Activated gamma-delta T cell treated with Interleukin-2 at 50 U/mL for 16 hours (primary cell): Measurements from ENCODE around the gene AKAP10.
"Not testable (repeated sequence)": the region's sequence is repeated elsewhere in the genome, so short reads cannot be mapped to it uniquely, and the experiment has no call there.

Source experiments
- DNase-seq: peaks from one replicate; pipeline ENCODE4 v3.0.0-alpha.2; 2020

AKAP10 gene, protein sequence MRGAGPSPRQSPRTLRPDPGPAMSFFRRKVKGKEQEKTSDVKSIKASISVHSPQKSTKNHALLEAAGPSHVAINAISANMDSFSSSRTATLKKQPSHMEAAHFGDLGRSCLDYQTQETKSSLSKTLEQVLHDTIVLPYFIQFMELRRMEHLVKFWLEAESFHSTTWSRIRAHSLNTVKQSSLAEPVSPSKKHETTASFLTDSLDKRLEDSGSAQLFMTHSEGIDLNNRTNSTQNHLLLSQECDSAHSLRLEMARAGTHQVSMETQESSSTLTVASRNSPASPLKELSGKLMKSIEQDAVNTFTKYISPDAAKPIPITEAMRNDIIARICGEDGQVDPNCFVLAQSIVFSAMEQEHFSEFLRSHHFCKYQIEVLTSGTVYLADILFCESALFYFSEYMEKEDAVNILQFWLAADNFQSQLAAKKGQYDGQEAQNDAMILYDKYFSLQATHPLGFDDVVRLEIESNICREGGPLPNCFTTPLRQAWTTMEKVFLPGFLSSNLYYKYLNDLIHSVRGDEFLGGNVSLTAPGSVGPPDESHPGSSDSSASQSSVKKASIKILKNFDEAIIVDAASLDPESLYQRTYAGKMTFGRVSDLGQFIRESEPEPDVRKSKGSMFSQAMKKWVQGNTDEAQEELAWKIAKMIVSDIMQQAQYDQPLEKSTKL

DNA sequence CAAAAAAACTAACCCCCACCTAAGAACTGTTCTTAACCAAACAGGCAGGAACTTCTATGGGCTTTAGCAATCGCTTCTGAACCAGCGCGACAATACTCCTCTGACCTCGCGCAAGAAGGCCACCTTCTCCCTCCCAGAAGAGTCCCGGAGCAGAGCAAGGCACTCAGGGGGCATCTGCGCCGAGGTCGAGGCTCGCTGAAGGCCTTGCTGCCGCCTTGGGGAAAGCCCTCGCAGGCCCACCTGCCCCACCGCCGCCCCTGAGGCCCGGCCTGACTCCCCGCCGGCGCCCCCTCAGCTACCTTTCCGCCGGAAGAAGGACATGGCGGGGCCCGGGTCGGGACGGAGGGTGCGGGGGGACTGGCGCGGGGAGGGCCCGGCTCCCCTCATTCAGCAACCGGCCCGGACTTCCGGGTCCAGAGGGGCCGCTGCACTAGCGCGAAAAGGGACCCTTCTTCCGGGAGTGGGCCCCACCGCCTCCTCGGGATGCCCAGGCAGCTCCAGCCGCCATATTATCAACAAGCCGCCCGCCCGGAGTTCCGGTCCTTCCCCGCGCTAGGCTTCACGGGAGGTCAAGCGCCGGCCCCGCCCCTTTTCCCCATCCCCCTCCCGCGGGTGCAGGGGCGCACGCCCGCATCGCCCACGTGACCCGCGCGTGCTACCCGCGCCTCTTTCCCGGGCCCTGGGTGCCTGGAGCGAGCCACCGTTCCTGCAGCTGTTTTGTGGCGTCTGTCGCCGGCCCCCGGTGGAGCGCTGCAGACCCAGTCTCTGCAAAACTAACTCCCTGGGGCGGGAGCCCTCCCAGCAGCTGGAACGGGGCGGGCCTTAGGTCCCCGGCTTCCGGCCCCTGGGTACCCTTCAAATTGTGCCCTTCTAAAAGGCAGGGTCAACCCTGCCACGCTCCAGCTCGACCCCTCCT lies at the start of gene AKAP10:
TSS of gene AKAP10 (minus strand) at position 536 of the 916 bp plus-strand sequence. CDS start at position 387, 149 bp downstream.
- DNase-seq = peak; percentile 91

DNA sequence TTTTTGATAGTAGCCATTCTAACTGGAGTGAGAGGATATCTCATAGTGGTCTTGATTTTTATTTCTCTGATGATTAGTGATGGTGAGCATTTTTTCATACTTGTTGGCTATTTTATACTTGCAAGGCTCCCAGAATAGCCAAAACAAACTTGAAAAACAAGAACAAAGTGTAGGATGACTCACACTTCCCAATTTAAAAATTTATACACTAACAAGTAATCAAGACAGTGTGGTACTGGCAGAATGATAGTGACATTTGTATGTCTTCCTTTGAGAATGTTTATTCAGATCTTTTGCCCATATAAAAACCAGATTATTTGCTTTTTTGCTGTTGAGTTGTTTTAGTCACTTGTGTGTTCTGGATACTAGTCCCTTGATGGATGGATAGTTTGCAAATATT lies 49.3 kb upstream of the AKAP10 start:
- DNase-seq = no peak

DNA sequence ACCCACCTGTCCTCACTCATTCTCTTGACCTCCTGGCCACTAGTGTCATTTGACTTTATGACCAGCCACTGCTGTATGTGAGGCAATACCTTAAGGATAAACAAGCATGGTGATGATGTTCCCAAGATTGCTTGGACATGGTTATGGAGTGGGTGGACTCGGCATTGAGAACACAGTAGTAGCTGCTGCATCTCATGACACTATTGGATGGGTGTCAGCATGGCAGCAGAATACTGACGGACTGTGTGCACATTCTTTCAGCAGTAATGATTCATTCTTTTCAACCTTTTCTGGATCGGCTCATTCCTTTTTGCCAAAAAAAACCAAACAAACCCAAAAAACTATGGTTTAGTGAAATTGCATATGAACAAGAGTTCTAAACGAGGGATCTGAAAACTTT lies 45.1 kb upstream of the AKAP10 start:
- no peak for DNase-seq

DNA sequence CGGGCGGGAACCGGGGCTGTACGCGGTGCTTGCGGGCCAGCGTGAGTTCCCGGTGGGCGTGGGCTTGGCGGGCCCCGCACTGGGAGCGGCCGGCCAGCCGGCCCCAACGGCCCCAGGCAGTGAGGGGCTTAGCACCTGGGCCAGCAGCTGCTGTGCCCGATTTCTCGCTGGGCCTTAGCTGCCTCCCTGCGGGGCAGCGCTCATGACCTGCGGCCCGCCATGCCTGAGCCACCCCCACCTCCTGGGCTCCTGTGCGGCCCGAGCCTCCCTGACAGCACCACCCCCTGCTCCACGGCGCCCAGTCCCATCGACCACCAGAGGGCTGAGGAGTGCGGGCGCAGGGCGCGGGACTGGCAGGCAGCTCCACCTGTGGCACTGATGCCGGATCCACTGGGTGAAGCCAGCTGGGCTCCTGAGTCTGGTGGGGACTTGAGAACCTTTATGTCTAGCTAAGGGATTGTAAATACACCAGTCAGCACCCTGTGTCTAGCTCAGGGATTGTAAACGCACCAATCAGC lies 38.9 kb upstream of the AKAP10 start:
- not testable (repeated sequence) for DNase-seq

DNA sequence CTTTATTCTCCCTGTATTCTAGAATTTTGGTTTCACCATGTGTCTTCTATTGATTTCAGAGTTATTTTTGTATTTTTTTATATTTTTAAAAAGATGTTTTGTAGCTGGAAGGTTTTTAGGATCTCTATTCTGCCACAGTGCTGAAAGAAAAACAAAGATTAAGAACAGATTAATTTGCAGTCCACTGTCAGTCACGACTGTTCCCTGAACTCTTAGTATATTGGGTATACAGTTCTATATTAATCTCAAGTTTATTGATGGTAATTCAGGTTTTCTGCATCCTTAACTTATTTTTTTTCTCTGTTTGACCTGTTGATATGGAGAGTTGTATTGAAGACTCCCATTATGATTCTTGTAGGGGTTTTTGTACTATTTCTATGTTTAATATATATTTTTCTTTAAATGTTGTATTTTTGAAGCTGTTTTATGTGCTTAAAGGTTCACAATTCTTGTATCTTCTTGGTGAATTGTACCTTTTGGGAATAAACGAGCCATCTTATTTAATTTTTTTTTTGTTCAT lies 34.4 kb upstream of the AKAP10 start:
- no peak for DNase-seq

DNA sequence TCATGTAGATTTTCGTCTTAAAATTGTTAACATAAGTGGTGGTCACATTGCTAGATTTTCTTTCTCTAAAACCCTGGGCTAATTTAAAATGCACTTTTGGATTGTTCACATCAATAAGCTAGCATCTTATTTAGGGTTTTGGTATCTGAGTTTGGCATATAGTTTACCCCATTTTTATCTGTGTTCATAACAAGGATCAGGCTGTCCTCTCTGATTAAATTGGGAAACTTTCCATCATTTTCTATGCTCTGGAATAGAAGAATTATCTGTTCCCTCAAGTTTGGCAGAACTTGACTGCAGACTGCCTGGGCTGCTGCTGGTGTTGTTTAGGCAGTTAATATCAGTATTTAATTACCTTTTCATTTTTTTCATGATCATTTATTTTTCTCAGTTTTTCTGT lies 33.3 kb upstream of the AKAP10 start:
- DNase-seq = no peak

DNA sequence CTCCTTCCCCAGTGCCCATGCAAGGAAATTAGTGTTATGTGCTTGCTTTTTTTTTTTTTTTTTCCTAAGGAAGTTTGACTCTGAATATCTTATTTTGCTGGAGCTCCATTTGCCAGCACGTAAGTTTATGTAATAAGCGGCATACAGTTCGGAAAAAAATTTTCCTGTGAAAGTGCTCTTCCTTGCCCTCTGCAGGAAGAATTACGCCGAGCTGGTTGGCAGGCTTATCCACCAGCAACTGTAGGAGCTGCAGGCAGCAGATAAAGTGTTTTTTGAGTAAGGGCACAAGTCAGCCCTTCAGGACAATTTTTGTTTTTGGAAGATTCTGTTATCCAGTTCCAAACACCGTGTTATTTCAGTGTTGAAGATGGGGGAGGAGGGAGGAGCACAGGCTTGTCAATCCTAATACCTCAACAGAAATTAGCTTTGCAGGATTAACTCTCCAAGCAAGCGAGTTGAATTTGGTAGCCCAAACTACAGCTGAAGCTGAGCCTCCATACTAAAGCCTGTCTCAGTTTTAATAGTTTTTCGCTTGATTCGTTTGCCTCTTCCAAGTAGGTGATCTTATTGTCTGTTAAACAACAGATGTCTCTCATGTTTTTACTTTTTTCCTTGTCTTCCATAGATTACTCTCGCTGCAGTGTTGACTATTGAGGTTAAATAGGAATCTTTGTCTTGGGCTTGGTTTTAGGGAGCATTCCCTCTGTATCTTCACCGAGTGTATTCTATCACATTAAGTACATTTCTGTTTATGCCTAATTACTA lies 32.7 kb upstream of the AKAP10 start:
- DNase-seq = no peak

DNA sequence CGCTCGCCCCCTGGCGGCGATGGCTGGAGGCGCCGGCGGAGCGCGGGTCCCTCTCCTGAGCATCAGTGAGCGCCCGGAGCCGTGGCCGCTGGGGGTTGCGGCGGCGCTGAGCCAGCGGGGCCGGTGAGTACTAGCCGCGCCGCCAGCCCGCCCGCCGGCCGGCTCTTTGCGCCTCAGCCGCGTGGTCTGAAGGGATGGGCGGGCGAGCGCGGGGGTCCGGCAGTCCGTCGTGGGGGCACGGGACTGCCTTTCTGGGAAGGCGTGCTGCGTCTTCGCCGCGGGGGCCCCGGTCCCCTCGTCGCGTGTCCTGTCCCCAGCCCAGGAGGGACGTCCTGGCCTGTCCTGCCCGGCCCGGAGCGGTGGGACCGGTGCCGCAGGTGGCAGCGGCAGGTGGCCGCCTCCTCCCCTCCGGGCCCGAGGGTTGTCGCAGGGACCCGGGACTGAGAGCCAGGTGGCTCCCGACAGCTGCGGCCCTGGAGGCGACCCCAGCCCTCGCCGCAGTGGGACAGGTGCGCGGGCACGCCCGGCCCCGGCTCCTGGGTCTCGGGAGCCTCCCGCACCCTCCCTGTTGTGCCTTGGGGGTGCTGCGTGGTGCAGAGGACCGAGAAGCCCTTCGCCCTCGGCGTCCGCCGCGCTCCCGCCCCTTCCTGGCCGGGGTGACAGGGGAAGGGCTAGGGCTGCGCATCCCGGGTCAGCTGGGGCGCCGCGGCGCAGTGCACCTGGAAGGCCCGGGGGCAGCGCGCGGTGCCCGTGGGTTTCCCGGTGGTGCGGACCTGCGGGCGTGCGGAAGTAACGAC lies 31.9 kb upstream of the AKAP10 start, which contains the start of gene SPECC1:
TSS of gene SPECC1 (plus strand) at position 58 of the 797 bp plus-strand sequence. CDS start 87,293 bp downstream, outside the sequence.
- peak; percentile 81 for DNase-seq

DNA sequence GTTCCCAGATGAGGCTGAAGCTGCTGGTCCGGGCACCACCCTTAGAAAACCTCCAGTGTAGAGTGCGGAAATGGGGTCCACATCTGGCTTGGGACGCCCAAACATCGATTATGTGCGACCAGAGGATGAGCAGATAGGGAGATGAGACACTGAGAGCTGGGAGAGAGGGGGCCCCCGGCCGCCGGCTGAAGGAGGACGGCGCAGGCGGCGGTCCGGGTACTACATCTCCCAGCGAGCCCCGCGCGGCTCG lies 31.3 kb upstream of the AKAP10 start:
- DNase-seq = no peak

DNA sequence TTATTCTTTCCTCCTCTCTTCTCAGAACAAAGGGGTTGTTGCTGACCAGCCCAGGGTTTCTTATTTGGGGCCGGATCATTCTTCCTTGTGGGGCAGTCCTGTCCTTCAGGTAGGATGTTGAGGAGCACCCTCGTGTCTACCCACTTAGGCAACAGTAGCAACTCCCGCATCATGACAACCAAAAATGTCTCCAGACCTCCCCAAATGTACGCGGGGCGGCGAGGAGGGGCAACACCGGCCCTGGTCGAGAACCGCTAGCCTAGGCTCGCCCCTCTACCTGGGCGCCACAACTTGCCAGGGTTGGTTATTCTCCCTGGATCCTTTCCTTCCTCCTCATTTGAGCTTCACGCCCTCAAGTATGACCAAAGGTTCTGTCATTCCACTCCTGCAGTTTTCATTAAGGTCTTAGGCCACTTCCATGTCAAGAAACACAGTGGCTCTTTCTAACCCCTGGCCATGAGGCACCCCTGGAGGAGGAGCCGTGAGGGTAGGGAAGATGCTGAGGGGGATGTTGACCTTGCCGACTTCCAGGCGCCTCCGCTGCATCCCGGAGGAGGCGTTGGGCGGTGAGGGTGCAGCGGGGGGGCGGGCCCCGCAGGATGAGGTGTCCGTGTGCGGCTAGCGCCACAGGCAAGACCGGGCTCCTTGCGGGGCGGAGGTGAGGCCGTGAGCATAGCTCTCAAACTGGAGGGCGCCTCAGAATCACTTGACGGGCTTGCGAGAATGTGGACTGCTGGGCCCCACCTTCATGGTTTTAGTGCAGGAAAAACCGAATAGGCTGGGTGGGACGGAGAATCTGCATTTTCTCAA lies 30.8 kb upstream of the AKAP10 start:
- peak; percentile 5 for DNase-seq

DNA sequence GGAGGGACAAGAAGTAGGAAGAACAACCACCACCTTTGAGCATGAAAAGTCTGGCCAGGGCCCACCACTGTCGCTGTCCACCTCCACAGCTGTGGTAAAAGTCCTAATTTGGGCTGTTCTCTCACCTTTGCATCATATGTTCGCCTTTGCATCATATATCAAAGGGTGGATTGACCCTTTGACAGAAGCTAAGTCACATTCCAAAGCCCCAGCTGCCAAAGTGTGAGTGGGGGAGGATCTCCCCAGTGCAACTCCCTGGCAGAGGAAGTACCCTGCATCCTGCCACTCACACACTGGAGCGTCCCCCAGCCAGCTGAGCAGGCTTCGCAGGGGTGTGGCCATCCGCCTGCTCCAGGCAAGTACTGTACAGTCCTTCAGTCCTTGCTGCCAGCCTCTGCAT lies 18.9 kb upstream of the AKAP10 start:
- no peak for DNase-seq

DNA sequence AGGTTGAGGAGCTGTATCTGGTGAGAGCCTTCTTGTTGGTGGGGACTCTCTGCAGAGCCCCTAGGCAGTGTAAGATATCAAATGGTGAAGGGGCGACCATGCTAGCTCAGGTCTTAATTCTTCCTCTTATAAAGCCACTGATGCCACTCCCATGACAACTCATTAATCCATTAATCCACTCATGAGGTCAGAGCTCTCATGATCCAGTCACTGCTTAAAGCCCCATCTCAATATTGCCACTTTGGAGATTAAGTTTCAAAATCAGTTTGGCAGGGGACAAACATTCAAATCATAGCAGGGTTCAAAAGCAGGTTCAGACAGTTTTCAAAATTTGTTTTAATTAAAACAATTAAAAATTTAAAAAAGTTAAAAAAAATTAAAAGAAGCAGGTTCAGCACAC lies 18.5 kb upstream of the AKAP10 start:
- DNase-seq = no peak

DNA sequence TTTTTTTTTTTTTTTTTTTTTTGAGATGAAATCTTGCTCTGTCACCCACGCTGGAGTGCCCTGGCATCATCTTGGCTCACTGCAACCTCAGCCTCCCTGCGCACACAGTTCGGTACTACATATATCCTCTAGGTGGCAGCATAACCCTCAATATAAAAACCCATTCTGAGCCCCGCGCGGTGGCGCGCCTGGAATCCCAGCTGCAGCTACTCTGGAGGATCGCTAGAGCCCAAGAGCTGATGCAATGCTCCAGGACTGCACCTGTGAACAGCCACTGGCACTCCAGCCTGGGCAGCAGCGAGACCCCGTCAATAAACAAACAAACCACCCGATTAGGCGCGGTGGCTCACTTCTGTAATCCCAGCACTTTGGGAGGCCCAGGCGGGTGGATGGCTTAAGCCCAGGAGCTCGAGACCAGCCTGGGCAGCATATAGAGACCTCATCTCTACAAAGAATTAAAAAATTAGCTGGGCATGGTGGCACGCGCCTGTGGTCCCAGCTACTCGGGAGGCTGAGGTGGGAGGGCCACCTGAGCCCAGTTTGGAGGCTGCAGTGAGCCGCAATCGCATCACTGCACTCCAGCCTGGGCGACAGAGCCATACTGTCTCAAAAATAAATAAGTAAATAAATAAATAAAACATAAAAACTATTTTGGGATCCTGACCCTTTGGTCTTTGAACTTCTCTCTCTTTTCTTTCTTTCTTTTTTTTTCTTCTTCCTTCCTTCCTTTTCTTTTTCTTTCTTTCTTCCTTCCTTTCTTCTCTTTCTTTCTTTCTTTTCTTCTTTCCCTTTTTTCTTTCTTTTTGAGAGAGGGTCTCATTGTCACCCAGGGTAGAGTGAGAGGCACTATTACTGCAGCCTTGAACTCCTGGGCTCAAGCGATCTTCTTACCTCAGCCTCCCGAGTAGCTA lies 15.4 kb upstream of the AKAP10 start:
- peak; percentile 67 for DNase-seq

DNA sequence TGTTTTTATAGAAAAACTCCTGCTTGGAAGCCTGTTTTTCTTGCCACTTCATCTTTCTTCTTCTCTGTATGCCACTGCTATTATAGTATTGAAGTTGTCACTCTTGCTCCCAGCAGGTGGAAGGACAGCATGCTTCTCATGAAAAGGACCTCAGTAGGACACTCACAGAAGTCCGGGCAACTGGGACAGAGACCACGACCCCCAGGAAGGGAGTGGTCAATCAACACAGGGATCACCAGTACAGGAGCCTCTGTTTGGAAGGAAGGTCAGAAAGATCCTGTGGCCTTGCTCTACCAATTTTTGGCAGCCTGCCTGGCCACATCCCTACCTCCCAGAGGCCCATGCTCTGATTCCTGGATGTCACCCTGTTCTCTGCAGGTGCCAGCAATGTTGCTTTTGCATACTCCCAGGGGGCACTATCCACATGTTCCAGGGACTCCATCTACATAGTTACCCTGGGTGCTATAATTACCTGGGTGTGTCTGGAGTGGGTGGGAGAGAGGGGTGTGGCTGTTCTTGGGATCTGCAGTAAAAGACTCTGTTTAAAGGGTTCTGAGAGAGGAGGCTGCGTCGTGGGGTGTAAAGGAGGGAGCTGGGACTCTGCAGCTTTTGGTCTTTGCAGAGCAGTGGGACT lies 13.7 kb upstream of the AKAP10 start:
- DNase-seq = no peak

DNA sequence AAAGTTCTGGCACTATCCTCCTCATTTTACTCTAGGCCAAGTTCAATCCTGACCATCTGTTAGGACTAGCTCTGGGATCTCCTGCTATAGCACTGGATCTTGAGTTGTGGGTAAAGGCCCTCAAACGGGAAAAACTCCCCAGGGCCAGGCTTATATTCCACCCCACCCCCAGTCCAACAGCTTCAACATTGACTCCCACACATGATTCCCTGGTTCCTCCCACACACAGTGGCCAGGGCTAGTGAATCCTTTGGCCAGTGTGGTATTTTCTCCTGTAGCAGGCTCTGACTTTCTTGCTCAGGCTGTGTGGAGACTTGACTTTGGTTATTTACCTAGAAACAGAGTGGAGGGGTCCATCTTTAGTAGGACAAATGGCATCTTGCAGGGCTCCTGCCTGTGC lies 10.3 kb upstream of the AKAP10 start:
- no peak for DNase-seq

DNA sequence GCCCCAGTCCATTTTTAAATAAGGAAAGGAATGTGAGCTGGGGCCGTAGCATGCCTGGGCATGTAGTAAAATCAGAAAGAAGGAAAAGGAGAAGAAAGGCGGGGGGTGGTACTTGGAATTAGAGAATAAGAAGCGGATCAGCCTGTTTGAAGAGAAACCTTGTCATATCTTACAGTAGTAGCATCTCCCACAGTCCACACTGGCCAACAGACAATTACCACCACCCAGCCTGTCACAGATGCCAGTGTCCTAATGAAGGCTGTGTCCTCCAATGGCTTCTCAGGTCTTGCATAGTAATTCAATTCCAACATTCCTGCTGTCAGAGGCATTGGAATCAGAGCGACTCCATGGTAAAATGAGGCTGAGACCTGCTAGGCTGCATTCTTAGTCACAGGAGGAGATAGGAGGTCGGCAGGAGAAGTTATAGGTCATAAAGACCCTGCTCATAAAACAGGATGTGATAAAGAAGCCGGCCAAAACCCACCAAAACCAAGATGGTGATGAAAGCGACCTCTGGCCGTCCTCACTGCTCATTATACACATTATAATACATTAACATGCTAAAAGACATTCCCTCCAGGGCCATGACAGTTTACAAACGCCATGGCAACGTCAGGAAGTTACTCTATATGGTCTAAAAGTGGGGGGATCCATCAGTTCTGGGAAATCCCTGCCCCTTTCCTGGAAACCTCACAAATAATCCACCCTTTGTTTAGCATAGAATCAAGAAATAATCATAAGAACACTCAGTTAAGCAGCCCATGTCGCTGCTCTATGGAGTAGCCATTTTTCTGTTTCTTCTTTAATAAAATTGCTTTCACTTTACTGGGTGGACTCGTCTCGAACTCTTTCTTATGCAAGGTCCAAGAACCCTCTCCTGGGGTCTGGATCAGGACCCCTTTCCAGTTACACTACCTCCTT lies 9.6 kb upstream of the AKAP10 start:
- no peak for DNase-seq

DNA sequence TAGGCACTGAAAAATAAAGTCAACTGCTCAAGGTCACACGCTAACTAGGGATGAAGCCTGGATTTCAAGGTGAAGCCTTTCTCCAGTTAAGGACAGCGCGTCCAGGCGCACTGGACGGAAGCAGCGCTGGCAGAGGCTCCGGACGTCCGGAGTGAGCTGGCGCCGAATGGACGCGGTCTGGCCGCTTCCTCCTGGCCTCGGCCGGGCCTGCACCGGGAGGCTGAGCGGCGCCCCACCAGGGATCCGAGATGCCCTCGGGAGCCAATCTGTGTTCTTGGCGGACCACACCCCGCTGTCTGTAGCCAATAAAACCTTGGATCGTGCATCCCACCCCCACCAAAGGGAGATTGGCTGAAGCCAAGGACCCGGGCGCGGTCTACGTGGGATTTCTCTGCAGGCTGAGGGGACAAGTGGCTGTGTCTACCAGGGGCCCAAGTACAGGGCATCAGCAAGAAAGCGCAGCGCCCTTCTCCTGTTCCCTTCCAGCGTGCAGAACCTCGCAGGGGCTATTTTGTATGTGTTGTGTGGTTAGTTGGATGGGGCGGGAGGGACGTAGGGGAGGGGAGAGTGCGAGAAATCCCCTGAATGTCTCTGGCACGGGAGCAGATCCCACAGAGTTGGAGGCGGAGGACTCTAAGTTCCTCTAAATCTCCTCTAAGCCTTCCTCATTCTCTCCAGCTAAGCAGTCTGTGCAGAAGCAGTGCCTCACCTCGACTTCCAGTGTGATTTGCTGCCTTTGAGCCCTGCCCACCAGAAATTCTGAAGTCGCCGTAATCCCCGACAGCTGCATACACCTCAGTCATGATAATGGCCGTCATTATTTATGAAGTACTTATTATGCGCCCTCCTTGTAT lies 2.5 kb upstream of the AKAP10 start:
- no peak for DNase-seq
